OCI-M2 (cell line): ENCODE data around the gene FAM210B.
A peak's percentile ranks its signal among the peaks of the same experiment; 100 is the strongest.
"Not testable (repeated sequence)": the region's sequence is repeated elsewhere in the genome, so short reads cannot be mapped to it uniquely, and the experiment has no call there.

Source experiments
- DNase-seq: peaks from one replicate; lab custom pipeline; 2025; ENCODE audit not compliant: unreplicated experiment; lab: John Stamatoyannopoulos, UW

The FAM210B gene

DNA sequence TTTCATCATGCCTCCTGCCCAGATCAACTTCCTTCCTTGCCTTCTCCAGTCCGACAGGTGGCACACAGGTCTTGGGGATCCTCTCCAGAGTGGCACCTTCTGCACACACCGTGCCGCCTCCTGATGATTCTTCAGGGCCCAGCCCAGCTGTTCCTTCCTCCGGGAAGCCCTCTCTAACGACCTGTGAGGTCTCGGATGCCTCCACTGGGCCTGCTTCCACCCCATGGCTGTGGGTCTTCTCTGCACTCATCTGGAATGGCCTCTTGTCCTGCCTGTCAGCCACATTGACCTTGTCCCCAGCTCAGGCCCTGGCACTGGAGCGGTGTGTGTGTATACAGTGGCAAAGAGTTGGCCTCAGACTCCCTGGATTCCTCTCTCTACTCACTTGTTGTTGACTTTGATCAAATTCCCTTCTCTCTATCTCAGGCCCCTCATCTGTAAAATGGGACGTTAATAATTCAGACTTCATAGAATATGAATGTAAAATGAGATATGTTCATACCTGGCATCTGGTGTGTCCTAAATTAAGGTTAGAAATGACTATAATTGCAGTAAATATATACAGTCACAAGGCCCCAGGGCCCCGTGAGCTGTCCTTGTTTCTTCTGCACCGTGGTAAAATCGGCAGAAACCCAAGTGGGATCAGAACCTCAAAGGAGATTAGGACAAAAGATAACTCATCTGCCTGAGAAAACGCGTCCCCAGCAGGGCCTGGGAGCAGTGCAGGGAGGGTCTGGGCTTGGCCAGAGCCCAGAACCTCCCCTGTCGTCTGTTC, 1.5 kb downstream of the FAM210B start:
- no peak for DNase-seq

DNA sequence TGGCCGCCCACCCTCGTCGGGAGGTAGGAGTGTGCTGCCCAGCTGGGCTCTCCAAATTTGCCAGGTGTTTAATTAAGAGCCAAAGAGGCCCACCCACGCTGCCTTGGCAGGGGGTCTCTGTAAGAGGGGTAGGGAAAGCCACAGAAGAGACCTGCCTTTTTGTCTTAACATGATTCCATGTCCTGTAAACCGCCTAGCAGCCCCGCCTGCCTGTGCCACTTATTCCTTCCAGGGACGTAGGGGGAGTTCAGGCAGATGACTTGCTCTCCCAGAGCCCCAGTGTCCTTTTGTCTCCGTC, 2.1 kb downstream of the FAM210B start:
- no peak for DNase-seq

DNA sequence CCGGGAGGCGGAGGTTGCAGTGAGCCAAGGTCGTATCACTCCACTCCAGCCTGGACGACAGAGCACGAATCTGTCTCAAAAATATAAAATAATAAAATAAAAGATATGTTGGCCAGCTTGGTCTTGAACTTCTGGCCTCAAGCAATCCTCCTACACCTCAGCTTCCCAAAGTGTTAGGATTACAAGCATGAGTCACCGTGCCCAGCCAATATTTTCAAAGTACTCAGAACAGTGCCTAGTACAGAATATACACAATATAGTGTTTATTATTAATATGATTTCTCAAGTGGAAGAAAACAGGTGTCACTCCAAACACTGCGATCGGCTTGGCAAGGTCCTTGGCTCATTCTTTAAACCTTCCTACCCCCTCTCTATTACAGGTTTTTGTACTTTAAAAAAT, 3.1 kb downstream of the FAM210B start:
- no peak for DNase-seq

DNA sequence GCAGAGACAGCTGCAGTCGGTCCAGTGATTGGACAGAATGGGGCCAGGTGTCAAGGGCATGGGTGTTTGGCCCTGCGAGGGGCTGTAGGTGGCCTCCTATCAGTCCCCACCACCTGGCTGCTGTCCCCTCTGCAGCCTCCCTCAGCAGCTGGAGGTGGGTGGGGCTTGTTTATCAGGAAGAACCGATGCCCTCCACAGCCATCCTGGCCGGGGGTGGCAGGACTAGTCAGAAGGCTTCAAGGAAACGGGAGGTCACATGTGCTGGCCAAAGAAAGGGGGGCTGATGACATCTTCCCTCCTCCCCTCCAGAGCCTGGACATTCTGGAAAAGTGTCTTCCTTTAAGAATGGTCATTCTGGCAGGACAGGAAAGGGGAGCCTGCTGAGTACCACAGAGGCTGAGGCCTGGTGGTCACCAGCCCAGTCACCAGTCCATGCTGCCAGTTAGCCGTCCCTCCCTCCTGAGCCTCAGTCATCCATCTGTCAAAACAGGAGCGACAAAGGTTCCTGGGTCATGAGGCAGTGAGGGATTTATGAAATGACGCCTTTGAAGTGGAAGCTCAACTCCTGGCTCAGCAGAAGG, 4.1 kb downstream of the FAM210B start:
- peak; percentile 68 for DNase-seq

DNA sequence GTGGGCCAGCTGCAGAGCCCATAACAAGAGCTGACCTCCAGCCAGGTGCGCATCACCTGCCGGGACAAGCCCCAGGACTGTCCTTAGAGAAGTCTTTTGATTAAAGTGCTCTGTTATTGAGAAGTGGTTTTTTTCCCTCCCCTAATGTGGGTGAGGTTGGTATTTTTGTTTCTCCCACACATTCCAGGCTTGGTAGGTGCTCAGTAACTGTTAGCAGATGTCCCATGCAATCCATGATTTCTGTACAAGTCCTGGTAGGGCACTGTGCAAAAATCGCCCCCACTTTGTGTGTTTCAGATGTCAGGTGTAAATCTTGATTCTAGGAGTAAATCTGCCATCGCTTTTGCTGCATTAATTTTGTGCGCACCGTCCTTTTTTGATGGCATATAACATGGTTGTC, 4.7 kb downstream of the FAM210B start:
- no peak for DNase-seq

DNA sequence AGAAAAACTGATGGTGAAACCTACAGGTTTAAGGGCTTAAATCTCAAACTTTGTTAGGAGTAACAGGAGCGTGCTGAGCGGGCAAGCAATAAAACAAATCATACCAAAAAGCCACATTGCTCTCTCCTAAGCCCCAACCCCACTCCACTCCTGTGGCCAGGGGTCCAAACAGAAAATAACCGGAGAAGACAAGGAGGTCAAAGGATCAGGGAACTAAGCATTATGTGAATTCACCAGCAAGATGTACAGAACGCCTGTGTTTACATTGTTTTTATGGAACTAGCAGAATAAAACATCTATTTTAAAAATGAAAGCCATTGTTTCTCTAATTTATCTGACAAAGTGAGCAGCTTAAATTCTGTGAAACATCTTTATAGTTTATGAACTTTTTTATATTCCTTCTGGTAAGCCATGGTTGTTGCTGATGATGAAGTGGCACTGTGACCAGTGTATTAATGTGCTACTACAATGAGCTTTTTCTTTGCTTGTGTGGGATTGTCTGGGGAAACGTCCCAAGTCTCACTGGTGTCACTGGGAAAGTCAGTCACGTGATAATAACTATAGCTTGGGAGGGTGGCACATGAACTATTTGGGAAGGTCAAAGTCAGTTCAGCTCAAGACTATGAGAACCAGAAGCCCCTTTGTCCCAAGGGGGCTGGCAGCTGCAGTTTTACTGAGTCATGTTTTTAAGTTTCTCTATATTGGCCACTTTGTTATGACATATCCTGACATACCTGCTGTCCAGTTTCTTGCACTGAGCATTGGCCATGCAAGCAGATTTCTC, 9.8 kb downstream of the FAM210B start:
- no peak for DNase-seq

DNA sequence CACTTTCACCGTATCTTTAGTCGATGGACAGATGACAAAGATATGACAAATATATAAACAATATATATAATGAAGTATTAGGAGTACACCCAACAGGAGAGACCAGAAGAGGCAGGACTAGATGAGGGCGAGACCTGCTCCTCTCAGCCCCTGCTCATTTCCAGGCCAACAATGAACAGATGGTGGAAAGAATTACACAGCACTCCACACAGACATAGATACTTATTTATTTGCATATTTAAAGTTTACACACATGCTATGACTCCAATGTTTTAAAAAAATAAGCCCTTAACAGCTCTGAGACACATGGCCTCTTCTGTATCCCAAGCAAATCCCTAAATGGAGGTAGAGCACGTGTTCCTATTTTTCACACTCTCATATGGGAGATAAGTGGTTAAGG, 10.4 kb downstream of the FAM210B start:
- no peak for DNase-seq

DNA sequence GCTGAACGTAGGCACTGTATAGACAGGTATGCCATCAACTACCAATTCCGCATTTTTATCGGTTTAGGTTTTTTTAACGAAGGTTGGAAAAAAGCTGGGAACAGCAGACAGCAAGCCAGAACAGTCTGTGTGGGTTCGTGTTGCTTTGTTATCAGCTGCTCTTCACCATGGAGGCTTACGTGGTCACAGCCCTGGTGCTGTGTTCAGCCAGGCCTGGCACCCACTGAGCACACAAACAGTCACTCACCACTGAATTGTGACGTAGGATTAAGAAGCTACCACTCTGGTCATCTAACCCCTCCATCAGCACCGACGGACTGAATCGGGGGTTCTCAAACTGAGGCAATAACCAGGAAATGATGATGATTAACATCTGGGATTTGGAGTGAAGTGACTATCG, 13.2 kb downstream of the FAM210B start:
- no peak for DNase-seq

DNA sequence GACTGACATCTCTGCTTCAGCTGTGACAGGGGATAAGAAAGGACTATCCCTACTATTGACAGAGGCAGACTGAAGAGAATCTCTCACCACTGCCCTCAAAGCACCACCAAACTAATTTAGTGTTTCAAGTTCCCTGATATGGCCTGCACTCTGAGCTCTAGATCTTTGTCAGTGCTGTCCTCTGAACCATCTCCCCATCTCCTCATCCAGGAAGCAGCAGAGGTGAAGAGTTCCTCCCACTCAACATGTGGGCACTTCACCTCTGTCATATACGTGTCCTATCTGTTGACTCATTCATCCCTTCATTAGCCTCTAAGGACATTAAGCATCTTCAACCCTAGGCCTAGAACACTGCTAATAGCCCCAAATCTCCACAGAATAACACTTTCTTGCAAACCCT, 14.1 kb downstream of the FAM210B start:
- no peak for DNase-seq

DNA sequence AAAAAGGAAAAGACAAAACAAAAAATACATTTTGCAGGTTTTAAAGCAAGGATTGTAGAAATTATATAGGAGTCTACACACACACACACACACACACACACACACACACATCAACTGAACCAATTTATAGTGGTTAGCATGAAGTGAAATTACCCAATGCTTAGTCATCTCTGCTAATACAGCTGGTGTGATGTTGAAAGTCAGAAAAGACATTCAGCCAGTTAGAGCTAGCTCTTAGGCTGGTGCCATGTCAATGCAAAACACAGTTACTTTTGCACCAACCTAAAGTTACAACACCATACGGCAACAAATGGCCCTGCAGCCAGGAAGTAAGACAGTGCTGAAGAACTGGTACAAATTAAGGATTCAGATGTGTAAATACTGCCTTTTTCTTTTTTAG, 15.2 kb downstream of the FAM210B start:
- DNase-seq = no peak

DNA sequence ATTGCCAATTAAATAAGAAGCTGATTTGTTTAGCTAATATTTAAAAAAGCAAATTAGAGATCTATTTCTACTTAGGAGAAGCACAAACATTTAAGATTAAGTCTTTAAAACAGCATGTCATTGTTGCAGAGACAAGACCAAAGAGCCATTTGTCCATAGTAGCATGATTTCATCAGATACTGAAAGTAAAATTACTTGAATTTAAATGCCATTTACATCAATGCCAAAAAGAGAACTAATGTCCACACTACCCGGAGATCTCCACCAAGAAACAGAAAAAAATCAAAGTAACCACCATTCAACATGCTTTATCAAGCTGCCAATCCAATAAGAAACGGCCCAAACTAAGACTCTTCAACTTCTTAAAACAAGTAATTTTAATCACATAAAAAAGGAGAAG, 17.6 kb downstream of the FAM210B start:
- no peak for DNase-seq

DNA sequence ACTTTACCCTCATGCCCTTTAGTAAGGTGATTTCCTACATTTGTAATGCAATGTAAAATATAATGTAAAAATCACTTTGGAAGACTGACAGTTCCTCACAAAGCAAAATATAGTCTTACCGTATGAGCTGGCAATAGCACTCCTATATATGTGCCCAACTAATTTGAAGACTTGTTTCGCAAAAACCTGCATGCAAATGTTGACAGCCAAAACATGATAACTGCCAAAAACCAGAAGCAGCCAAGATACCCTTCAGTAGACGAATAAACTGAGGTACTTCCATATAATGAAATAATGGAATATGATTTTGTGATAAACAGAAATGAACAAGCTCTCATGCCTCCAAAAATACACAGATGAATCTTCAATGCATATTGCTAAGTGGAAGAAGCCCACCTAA, 19.6 kb downstream of the FAM210B start:
- DNase-seq = no peak

DNA sequence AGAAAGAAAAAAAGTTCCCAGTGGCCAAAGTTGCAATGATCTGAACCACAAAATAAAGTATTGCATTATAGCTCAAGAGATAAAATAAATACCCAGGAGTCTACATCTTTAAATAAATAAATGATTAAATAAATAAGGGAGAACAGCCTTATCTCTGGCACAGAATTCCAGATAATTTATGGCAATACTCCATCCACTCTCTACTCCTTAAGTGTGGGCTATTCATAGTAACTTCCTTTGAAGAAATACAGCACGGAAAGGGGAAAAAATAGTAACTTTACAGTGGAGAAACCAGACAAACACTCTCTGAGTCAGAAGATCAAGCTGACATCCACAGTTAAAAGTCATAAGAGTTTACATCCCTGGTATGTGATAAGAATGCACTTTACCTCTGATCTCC, 21.6 kb downstream of the FAM210B start:
- DNase-seq = no peak

DNA sequence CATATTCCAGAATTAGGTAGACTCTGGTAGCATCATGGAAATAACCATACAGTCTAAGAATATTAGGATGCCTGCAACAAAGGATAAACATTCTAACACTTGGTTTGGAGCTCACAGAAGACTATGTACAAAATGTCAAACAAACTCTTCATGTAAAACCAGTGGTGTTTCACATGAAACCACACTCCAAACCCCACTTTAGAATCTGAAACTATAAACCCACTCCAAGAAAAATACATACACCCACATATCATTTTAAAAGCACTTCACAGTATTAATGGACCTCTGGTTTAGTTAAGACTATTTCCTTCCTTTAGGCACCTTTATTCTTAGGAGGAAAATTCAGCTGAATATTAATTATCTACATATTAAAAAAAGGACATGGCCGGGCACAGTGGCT, 22.7 kb downstream of the FAM210B start:
- DNase-seq = no peak

DNA sequence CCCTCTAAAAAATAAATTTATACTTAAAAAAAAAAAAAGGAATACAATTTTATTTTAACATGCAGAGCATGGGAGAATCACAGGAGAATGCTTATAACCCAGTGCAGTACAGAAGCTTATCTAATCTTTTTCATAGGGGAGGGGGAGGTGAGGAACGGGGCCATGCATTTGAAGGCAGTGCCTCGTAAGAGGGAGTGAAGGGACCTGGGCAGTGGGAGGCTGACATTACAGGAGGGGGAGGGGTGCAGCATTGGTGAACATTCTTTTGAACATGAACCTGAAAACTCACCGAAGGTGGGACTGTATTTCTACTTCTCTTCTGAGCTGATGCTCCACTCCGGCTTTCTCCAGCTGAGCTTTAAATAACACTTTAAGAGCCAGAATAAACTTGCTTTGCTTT, 23.9 kb downstream of the FAM210B start:
- no peak for DNase-seq

DNA sequence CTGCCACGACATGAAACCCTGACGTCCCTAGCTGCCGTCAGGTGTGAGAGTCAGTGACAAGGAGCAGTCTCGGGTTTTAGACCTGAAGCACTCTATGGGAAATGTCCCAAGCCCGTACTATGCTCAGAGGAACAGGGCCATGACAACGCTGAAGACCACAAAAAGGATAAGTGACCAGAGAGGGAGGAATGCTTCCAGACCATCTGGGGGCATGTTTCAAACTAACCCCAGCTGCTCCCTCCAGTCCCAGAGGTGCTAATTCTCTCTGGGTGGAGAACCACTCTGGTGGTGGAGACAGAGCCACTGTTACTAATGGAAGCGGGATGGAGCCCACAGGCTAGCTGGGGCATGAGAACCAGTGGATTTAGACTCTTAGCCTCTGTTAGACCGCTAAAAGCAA, 24.6 kb downstream of the FAM210B start:
- no peak for DNase-seq

DNA sequence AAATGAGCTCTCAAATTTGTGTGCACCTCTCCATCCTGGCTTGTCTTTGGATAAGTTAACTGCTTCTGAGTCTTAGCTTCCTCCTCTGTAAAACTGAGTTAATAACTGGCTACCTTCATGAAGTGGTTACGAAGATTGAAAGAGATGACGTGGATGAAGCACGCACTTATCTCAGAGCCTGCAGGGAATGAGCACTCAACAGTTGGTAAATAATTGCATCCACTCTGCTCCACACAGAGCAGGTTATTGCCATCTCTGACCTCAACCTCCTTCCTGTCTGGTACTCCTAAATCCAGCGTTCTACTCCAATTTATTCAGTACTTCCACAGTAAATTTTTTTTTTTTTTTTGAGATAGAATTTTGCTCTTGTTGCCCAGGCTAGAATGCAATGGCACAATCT, 26.4 kb downstream of the FAM210B start:
- no peak for DNase-seq

DNA sequence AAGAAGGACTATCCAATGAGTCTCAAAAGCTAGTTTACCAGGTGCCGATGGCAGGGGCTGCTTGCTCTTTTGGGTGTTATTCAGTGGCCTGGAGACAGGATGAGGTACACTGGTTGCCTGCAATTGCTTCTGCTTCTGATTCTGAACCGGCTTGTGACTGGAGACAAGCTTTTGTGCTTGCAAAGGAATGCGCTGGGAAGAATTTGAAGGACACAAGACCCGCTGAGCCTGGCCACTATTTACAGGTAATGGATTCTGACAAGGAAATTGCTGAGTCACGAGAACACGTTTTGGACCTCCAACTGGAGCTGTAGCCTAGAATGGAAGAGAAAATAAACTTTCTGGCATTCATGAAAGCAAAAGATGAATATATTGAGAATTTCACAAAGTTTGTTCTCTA, 27.4 kb downstream of the FAM210B start:
- no peak for DNase-seq

DNA sequence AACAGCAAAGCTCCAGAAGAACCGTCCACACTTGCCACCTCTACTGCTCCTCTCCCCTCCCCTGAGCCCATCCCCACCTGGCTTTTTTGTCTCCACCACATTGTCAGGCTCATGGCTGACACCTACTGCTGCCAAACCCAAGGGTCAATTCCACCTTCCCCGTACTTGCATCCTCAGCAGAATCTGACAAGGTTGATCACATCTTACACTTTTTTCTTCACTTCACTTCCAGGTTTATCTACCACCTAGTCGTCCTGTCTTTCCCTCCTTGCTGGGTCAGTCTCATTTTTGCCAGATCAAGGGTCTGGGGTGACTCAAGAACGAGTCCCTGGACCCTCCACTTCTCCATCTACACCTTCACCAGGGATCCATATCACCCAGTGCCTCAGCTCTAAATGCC, 30.1 kb downstream of the FAM210B start:
- no peak for DNase-seq

DNA sequence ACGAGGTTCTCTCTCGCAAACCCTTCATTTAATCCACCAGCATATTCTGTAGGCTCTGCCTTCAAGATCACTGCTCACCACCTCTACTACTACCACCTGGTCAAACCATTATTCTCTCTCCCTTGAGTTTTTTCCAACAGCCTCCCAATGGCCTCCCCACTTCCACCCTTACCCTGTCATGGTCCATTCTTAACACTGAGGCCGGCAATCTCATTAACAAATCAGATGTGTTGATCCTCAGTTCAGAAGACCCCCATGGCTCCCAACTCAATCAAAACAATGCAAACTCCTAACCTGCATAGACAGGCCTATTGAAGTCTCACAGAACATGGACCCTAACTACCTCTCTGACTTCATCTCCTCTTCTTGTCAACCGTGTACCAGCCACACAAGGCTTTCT, 31.0 kb downstream of the FAM210B start:
- no peak for DNase-seq

DNA sequence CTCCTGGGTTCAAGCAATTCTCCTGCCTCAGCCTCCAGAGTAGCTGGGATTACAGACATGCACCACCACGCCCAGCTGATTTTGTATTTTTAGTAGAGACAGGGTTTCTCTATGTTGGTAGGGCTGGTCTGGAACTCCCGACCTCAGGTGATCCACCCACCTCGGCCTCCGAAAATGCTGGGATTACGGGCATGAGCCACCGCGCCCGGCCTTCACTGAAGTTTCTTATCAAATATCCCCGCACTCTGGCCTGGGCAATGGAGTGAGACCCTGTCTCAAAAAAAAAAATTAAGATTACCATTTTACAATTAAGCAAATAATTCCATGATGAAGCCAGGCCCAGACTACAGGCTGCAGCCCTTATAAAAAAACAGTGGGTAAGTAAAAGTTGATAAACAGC, 31.6 kb downstream of the FAM210B start:
- not testable (repeated sequence) for DNase-seq

DNA sequence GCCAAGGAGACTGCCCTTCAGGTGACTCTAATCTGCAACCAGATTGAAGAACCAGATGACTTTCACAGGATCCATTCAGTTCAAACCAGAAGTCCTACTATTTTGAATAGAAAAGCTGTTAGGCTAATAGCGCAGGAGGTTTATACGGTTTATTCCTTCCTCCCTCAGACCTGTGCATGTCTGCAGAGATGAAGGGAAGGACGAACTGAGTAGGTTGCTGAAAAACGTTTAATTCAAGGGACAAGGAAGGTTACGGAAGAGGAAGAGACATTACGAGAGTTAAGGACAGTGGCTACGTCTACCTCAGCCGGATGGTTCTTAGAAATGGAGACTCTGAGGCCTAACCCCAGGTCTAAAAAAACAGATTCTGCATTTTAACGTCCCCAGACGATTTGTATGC, 32.3 kb downstream of the FAM210B start:
- no peak for DNase-seq
